HFF-Myc (cell line): ENCODE data around the gene PXDN.

Source experiments
- DNase-seq: peaks from one replicate; pipeline ENCODE4 v3.0.0-alpha.2; 2011; ENCODE audit warnings: low read depth; ENCODE audit errors: extremely low read depth
- H3K4me3 ChIP-seq: replicated peaks from 2 replicates; pipeline ENCODE4 v1.5.1; 2011; ENCODE audit warnings: low read depth, mild to moderate bottlenecking, control low read depth, low read length
- CTCF ChIP-seq: IDR thresholded peaks from 2 replicates; pipeline ENCODE4 v1.5.1; 2012; ENCODE audit warnings: mild to moderate bottlenecking, low read depth, low read length, control low read depth; ENCODE audit errors: missing control alignments

PXDN gene

DNA sequence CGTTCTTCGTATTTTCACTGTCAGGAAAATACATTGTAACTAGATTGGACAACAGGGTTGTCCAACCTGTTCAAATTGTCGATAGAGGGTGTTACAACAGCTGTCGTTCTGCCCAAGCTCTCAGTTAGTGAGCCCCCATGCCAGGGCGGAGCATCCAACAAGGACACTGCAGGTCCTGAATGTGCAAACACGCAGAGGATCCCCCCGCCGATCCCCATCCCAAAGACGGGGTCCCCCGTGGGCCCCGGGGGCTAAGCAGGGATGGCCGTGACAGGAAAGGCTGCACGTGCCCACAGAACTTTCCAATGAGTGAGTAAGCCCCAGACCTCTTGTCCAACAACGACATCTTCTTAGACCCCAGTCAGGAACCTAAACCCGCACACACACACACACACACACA, 140.8 kb downstream of the PXDN start:
- no peak overlapping the region for H3K4me3 ChIP-seq
- no peak for TF ChIP-seq CTCF
- DNase-seq, result no peak

GRCh38 chr2:1603059-1603458, 141.3 kb downstream of the PXDN start:
- H3K4me3 ChIP-seq, result no peak overlapping the region
- no peak for TF ChIP-seq CTCF
- no peak for DNase-seq

DNA sequence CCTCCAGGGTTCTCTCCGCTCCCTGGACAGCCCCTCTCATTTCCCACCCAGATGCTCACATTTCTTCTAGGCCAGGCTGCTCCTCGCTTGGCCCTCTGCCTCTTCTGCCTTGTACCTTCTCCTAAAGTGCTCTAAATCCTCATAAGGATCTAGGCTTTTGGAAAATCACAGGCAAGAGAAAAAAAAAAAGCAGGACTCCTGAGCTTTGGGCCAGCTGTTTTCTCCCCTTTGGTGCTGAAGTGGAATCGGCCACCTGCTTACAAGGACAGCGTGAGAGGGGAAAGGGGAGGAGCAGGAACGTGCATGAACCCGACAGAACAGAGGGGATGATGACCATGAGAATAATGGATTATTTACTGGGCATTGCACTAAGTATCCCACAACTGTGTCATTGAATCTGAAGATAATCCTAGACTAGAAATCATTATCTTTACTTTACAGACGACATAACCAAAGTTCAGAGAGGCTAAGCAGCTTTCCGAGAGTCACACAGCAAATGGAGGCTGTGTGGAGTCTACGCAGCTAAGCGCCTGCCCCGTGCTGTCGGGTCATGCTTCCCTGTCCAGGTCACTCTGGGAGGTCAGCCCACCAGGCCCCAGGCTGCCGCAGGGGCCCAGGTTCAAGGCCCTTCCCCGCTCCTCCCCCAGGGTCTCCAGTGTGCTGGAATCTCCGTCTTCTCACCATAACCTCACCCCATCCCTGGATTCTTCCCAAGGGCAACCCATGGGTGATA, 141.9 kb downstream of the PXDN start:
- no peak overlapping the region for H3K4me3 ChIP-seq
- no peak for DNase-seq
- TF ChIP-seq CTCF, result no peak

GRCh38 chr2:1601471-1602277, 142.6 kb downstream of the PXDN start:
- no peak for TF ChIP-seq CTCF
- H3K4me3 ChIP-seq, result no peak overlapping the region
- no peak for DNase-seq

- TF ChIP-seq CTCF, result no peak
- DNase-seq, result no peak
- no peak overlapping the region for H3K4me3 ChIP-seq
Observed at GRCh38 chr2:1601067-1601412, 143.3 kb downstream of the PXDN start.

DNA sequence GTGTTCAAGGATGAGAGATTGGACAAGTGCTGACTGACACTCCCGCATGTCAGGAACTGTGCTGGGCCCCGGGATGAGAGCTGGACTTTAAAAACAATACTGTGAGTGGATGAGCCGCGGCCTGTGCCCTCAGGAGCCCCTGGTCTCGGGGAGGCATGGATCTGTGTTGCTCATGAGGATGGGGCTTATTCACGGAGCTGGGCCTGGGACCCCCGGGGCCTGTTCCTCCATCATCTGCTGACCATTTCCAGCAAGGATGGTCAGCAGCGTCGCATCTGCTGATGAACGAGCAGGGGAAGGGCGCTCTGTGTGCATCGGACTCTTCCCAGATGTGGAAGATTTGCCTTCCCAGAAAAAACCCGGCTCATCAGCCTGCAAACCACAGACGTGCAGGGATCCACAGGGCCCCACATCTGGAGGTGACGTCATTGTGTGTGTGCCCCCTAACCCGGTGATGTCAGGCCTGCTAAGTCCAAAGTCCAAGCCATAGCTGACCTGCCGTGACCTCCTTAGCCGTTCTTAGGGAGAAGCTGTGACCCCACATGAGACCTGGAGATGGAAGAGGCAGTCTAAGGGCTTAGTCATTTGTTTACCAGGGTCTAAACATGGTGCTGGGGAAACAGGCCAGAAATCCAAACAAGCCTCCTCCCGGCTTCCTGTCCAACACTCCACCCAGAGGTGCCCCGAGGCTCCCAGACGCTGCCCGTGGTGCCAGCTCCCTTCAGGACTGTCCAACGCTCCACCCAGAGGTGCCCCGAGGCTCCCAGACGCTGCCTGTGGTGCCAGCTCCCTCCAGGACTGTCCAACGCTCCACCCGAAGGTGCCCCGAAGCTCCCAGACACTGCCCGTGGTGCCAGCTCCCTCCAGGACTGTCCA, 143.9 kb downstream of the PXDN start:
- no peak overlapping the region for H3K4me3 ChIP-seq
- peak; percentile 73 for DNase-seq
- no peak for TF ChIP-seq CTCF
